SU-DHL-6 (cell line): ENCODE results near the gene NLRP6.

Experiments used
- H2AFZ ChIP-seq: fragments of 200-600 bp; sonication (generic); 2 replicates; pipeline ENCODE4 v1.6.1; 2014; ENCODE audit warnings: low read depth, mild to moderate bottlenecking, moderate library complexity, mixed read lengths, antibody characterized with exemption, low read length; ENCODE audit not compliant: severe bottlenecking
- H3F3A ChIP-seq: fragments of 200-600 bp; shearing (Covaris generic); 2 replicates; pipeline ENCODE4 v1.6.0; 2016; ENCODE audit warnings: antibody characterized with exemption, mild to moderate bottlenecking; ENCODE audit not compliant: insufficient read depth
- H3K27ac ChIP-seq: fragments of 200-600 bp; sonication (generic); 2 replicates; pipeline ENCODE4 v1.5.1; 2016; ENCODE audit warnings: low read depth, mild to moderate bottlenecking, low read length, moderate library complexity, mixed read lengths
- H3K27me3 ChIP-seq: fragments of 200-600 bp; sonication (generic), shearing (Covaris generic); 2 replicates; pipeline ENCODE4 v1.6.0; 2014; ENCODE audit warnings: mild to moderate bottlenecking, low read length
- H3K36me3 ChIP-seq: fragments of 200-600 bp; sonication (generic); 2 replicates; pipeline ENCODE4 v1.6.1; 2014; ENCODE audit warnings: mild to moderate bottlenecking, low read length, mixed read lengths
- H3K4me2 ChIP-seq: fragments of 300-600, 200-600 bp; shearing (Covaris generic), sonication (generic); 2 replicates; pipeline ENCODE4 v1.6.0; 2014; ENCODE audit warnings: low read length, low read depth, mild to moderate bottlenecking; ENCODE audit not compliant: poor library complexity, severe bottlenecking
- H3K4me3 ChIP-seq: fragments of 200-600 bp; sonication (generic); 2 replicates; pipeline ENCODE4 v1.5.1; 2014; ENCODE audit warnings: antibody characterized with exemption, low read length, mild to moderate bottlenecking, mixed read lengths; ENCODE audit not compliant: insufficient read depth, poor library complexity, severe bottlenecking
- H3K79me2 ChIP-seq: fragments of 200-600 bp; sonication (generic); 2 replicates; pipeline ENCODE4 v1.6.1; 2014; ENCODE audit warnings: mild to moderate bottlenecking, low read length, moderate library complexity; ENCODE audit not compliant: insufficient read depth
- H3K9ac ChIP-seq: fragments of 200-600 bp; sonication (generic); 2 replicates; pipeline ENCODE4 v1.7.0; 2014; ENCODE audit warnings: mild to moderate bottlenecking, low read length
- H3K9me2 ChIP-seq: fragments of 200-600 bp; sonication (generic); replicated peaks from 2 replicates; pipeline ENCODE4 v1.6.1; 2014; ENCODE audit warnings: low read length; ENCODE audit not compliant: insufficient read depth
- H3K9me3 ChIP-seq: fragments of 200-600 bp; sonication (generic); 2 replicates; pipeline ENCODE4 v1.6.1; 2014; ENCODE audit warnings: low read length, mixed read lengths; ENCODE audit not compliant: insufficient read depth
- H4K20me1 ChIP-seq: fragments of 200-600 bp; sonication (generic); 2 replicates; pipeline ENCODE4 v1.6.1; 2014; ENCODE audit warnings: low read depth, mild to moderate bottlenecking, antibody characterized with exemption, low read length, moderate library complexity, mixed read lengths
- EZH2phosphoT487 ChIP-seq: fragments of 200-600 bp; sonication (generic), shearing (Covaris generic); conservative IDR thresholded peaks from 2 replicates; pipeline ENCODE4 v1.6.1; 2018; ENCODE audit warnings: mild to moderate bottlenecking, antibody characterized with exemption, low read length, moderate library complexity, mixed read lengths
- TF ChIP-seq, protein P1 (sequence below): fragments of 200-600 bp; sonication (generic); IDR thresholded peaks from one replicate; pipeline ENCODE4 v1.5.1; 2017; ENCODE audit warnings: antibody characterized with exemption, mild to moderate bottlenecking, low read length, moderate library complexity; ENCODE audit not compliant: insufficient read depth, poor library complexity, severe bottlenecking

The NLRP6 gene

GRCh38 chr11:289712-290620, 11.8 kb downstream of the NLRP6 start:
- no peaks in the 10 kb centered on the region for H3K9me2 ChIP-seq
- no peak overlapping the region for H2AFZ ChIP-seq
- TF ChIP-seq EZH2phosphoT487: no peak
- TF ChIP-seq, protein P1, sequence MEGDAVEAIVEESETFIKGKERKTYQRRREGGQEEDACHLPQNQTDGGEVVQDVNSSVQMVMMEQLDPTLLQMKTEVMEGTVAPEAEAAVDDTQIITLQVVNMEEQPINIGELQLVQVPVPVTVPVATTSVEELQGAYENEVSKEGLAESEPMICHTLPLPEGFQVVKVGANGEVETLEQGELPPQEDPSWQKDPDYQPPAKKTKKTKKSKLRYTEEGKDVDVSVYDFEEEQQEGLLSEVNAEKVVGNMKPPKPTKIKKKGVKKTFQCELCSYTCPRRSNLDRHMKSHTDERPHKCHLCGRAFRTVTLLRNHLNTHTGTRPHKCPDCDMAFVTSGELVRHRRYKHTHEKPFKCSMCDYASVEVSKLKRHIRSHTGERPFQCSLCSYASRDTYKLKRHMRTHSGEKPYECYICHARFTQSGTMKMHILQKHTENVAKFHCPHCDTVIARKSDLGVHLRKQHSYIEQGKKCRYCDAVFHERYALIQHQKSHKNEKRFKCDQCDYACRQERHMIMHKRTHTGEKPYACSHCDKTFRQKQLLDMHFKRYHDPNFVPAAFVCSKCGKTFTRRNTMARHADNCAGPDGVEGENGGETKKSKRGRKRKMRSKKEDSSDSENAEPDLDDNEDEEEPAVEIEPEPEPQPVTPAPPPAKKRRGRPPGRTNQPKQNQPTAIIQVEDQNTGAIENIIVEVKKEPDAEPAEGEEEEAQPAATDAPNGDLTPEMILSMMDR: no peak
- H3K4me2 ChIP-seq: peak overlapping the region; percentile 90
- H3K79me2 ChIP-seq: no peaks in the 10 kb centered on the region
- H3K9me3 ChIP-seq: no peaks in the 10 kb centered on the region
- no peaks in the 10 kb centered on the region for H3F3A ChIP-seq
- H4K20me1 ChIP-seq: no peaks in the 10 kb centered on the region
- no peaks in the 10 kb centered on the region for H3K36me3 ChIP-seq
- H3K27ac ChIP-seq: no peak overlapping the region
- H3K9ac ChIP-seq: peak overlapping the region; percentile 61; the same call in 1 of the 2 replicates
- H3K4me3 ChIP-seq: peak overlapping the region; percentile 31
- no peaks in the 10 kb centered on the region for H3K27me3 ChIP-seq

- no peaks in the 10 kb centered on the region for H3K9me2 ChIP-seq
- no peaks in the 10 kb centered on the region for H3K79me2 ChIP-seq
- no peaks in the 10 kb centered on the region for H3F3A ChIP-seq
- no peak overlapping the region for H3K4me3 ChIP-seq
- H3K27ac ChIP-seq: no peak overlapping the region
- H3K9ac ChIP-seq: no peak overlapping the region
- TF ChIP-seq EZH2phosphoT487: no peak
- TF ChIP-seq, protein P1: no peak
- H3K27me3 ChIP-seq: no peaks in the 10 kb centered on the region
- H4K20me1 ChIP-seq: no peaks in the 10 kb centered on the region
- H3K36me3 ChIP-seq: no peaks in the 10 kb centered on the region
- H3K4me2 ChIP-seq: no peak overlapping the region
- H3K9me3 ChIP-seq: no peaks in the 10 kb centered on the region
- H2AFZ ChIP-seq: no peak overlapping the region
Observed at GRCh38 chr11:290621-291231, 12.5 kb downstream of the NLRP6 start.

- no peak overlapping the region for H3K4me3 ChIP-seq
- no peak overlapping the region for H3K9ac ChIP-seq
- H2AFZ ChIP-seq: no peak overlapping the region
- H4K20me1 ChIP-seq: no peaks in the 10 kb centered on the region
- H3K27ac ChIP-seq: no peak overlapping the region
- no peaks in the 10 kb centered on the region for H3K27me3 ChIP-seq
- H3K79me2 ChIP-seq: no peaks in the 10 kb centered on the region
- no peaks in the 10 kb centered on the region for H3F3A ChIP-seq
- H3K9me3 ChIP-seq: no peaks in the 10 kb centered on the region
- no peaks in the 10 kb centered on the region for H3K36me3 ChIP-seq
- no peaks in the 10 kb centered on the region for H3K9me2 ChIP-seq
- H3K4me2 ChIP-seq: no peak overlapping the region
- TF ChIP-seq, protein P1: no peak
- TF ChIP-seq EZH2phosphoT487: no peak
Observed at GRCh38 chr11:291281-292210, 13.3 kb downstream of the NLRP6 start.
